A549 treated with AZD9567 at 1 μM for 4 hours (cell line): ENCODE measurements around the gene MAG. TPM values are rescaled to one million over a fixed set of nuclear protein-coding genes. Genes with fewer than 3 reads are reported as not detected.

ENCODE experiments used
- total RNA-seq: library from RNA; stranded (reverse); fragments of 200-300 nt; extraction: Qiagen RNA extraction; gene quantifications from 5 replicates; pipeline ENCODE4 v1.2.3, GENCODE V29; 2022; ENCODE audit not compliant: insufficient read depth

MAG gene, protein sequence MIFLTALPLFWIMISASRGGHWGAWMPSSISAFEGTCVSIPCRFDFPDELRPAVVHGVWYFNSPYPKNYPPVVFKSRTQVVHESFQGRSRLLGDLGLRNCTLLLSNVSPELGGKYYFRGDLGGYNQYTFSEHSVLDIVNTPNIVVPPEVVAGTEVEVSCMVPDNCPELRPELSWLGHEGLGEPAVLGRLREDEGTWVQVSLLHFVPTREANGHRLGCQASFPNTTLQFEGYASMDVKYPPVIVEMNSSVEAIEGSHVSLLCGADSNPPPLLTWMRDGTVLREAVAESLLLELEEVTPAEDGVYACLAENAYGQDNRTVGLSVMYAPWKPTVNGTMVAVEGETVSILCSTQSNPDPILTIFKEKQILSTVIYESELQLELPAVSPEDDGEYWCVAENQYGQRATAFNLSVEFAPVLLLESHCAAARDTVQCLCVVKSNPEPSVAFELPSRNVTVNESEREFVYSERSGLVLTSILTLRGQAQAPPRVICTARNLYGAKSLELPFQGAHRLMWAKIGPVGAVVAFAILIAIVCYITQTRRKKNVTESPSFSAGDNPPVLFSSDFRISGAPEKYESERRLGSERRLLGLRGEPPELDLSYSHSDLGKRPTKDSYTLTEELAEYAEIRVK
- total RNA-seq, result 0.09 to 0.13 TPM in 2 of 5 replicates, not detected in the others

DNA sequence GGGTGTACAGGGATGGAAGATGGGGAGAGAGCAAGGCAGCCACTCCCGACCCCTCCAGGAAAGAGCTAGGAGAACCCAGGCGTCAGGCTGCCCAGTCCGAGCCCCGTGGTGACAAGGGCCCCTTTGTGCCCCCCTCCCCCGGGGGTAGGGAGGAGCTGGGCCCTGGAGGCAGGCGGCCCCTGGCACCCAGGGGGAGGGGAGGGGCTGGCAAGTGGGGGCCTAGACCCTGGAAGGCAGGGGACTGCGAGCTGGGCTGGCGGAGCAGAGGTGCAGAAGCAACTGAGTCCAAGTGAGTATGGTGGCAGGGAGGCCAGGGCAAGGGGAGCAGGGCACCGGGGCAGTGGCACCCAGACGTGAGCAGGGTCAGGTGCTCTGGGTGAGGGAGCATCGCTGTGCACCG, at the start of gene MAG:
TSS of gene MAG (plus strand) at position 246 of the 400 bp plus-strand sequence. CDS start 3,248 bp downstream, outside the sequence.

DNA sequence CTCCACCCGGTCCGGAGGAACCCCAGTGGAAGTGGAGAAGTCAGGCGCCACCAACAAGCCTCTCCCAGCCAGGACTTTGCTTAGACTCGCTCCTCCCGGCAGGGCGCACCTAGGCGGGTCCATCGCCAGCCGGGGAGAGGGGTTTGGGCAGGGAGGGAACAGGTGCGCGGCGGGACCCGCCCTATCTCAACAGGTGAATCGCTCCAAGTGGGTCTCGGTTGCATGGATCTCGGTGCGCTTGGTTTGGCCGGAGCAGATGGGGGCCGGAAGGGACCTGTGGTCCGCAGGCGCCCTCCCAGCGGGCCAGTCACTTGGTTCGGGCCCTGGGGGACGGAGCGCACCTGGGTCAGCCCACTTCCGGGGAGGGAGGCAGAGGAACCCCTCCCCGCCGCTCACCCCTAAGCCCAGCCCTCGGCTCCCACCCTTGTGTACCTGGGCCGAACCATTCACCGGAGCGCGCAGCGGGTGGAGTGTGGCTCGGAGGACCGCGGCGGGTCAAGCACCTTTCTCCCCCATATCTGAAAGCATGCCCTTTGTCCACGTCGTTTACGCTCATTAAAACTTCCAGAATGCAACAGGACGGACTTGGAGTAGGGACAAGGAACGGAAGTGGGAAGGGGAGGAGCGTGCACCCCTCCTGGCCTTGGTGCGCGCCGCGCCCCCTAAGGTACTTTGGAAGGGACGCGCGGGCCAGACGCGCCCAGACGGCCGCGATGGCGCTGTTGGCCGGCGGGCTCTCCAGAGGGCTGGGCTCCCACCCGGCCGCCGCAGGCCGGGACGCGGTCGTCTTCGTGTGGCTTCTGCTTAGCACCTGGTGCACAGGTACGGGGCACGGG, 43.4 kb upstream of the MAG start, which contains the start of gene LSR:
TSS of gene LSR (plus strand) at position 693 of the 836 bp plus-strand sequence. CDS start at position 714, 21 bp downstream.

DNA sequence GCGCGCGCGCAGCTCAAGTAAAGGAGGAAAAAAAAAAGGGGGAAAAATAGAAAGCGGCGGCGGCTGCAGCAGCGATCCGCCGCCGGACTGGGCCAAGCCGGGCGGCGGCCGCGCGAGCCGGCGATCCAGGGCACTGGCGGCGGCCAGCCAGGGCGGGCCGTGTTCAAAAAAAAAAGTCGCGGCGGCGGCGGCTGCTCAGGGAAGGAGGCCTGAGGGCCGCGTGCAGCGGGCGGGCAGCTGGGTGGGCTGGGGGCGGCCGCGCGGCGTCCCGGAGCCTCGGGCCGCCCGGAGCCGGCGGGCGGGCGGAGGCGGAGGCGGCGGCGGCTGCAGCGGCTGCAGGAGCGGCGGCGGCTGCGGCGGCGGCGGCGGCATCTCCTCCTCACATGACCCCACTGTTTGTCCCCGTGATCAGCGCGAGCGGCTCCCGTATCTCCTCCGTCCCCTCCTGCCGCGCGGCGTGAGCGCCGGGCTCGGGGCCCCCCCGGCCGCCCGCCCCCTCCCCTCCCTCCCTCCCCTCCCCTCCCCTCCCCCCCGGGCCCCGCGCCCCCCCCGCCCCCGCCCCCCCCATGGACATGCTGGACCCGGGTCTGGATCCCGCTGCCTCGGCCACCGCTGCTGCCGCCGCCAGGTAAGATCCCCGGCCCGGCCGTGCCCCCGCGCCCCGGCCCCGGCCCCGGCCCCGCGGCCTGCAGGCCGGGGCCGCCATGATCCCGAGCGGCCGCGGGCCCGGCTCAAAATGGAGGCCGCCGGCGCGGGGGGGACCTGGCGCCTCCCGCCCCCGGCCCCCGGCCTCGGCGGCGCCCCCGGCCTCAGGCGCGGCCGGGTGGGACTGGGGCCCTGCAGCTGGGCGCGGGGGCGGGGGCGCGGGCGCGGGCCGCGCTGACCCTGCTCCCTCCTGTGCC, 23.2 kb upstream of the MAG start, which contains the start of gene USF2:
TSS of gene USF2 (plus strand) at position 427 of the 902 bp plus-strand sequence. CDS start at position 567, 140 bp downstream.

DNA sequence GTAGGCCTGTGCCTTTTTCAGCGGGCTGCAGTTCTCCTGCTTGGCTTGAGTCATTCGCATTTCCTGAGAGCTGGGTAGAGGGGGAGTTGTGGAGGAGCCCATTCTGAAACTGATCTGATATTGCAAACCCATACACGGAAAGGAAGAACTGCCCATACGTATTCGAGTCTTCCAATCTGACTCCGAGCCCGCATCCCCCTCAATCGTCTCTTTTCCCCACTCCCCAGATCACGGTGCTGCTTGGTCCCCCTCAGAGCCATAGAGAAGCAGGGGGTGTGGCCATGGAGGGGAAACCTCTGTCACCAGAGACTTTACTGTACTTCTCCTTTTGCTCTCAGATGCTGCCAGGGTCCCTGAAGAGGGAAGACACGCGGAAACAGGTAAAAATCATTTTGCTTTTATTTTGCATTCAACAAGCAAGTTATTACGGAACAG, 36.9 kb downstream of the MAG start, which contains the start of gene CD22:
TSS of gene CD22 (plus strand) at position 337 of the 435 bp plus-strand sequence. CDS start 2,854 bp downstream, outside the sequence.

DNA sequence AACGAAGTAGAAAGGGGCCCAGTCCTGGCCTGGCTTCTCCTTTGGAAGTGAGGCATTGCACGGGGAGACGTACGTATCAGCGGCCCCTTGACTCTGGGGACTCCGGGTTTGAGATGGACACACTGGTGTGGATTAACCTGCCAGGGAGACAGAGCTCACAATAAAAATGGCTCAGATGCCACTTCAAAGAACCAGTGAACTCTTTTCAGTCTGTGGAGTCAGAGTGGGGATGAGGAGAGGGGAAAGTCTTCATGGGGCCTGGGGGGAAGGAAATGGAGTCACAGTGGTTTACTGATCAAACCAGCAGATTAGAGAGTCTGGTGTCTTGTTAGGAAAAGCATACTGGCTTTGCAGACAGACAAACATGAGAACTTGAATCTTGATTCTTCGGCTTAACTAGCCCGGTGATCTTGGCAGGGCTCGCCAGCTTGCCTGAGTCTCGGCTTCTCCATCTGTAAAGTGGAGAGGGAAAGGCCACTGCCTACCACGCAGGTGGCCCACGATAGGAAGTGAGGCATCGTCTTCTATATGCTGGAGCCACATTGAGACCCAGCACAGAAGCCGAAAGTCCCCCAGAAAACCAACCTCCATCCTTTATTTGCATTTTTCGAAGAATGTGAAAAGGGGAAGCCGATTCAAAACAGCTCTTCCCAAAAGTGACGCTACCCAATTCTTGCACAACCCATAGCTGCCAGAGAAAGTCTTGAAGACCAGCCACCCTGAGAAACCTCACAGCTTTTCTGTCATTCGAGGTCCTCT, 55.4 kb downstream of the MAG start, which contains the start of gene FFAR1:
TSS of gene FFAR1 (plus strand) at position 732 of the 759 bp plus-strand sequence. CDS start 3,650 bp downstream, outside the sequence.

DNA sequence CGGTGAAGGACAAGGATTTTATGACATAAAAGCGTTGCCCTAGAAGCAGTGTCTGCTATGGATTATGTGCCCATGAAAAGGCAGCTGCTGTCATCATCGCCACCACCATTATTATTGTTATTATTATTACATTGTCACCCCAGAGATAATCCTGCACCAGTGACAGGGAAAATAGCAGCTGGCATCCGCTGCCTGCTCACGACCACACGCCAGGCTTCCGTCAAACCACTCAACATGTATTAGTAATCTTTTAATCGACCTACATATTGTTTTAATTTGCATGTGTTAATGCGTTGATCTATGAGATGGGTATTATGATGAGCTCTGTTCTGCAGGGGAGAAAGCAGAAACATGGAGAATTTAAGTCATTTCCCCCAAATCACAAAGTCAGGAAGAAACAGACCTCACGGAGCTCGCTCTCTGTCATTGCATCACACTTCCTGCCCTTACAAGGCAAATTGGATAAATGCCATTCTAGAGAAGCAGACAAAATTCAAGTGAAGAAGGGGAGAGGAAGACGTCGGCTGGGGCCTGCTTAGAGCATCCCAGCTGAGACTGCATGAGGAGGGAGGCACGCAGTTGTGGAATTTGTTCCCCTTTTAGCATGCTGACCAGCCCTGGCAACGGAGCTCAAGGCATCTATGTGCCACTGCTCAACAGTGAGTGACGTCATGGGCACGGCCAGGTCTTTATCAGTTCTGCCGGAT, 66.1 kb downstream of the MAG start, which contains the start of gene FFAR3:
TSS of gene FFAR3 (plus strand) at position 594 of the 707 bp plus-strand sequence. CDS start 431 bp downstream, outside the sequence.

Other genes with a start within 250 kb of the MAG start
- gene FXYD3, start 176.3 kb upstream of the MAG start, total RNA-seq, result 0.17 to 0.50 TPM (median 0.35 TPM) in 4 of 5 replicates, not detected in the other
- gene LGI4, start 157.1 kb upstream of the MAG start, total RNA-seq, result 0.07 to 0.32 TPM (median 0.22 TPM) in 4 of 5 replicates, not detected in the other
- 0.21 to 0.88 TPM (median 0.29 TPM) in 4 of 5 replicates, not detected in the other for gene FXYD1, start 153.3 kb upstream of the MAG start, total RNA-seq
- gene FXYD7, start 148.9 kb upstream of the MAG start, total RNA-seq, result 0.21 to 0.29 TPM (median 0.23 TPM) in 4 of 5 replicates, not detected in the other
- gene FXYD5, start 137.4 kb upstream of the MAG start, total RNA-seq, result 172 to 212 TPM (median 198 TPM) in 5 replicates
- not detected in 5 replicates for gene FAM187B, start 63.4 kb upstream of the MAG start, total RNA-seq
- gene LSR, start 43.2 kb upstream of the MAG start, total RNA-seq, result 5.7 to 11.3 TPM (median 9.0 TPM) in 5 replicates
- gene USF2, start 23.2 kb upstream of the MAG start, total RNA-seq, result 127 to 152 TPM (median 146 TPM) in 5 replicates
- 0.06 to 0.27 TPM (median 0.12 TPM) in 4 of 5 replicates, not detected in the other for gene HAMP, start 9.6 kb upstream of the MAG start, total RNA-seq
- gene CD22, start 37.0 kb downstream of the MAG start, total RNA-seq, result 0.65 to 1.4 TPM (median 0.98 TPM) in 4 of 5 replicates, not detected in the other
- gene FFAR1, start 55.7 kb downstream of the MAG start, total RNA-seq, result 0.05 TPM in 1 of 5 replicates, not detected in the others
- 0.07 TPM in 1 of 5 replicates, not detected in the others for gene FFAR3, start 66.3 kb downstream of the MAG start, total RNA-seq
- not detected in 5 replicates for gene GPR42, start 78.9 kb downstream of the MAG start, total RNA-seq
- 0.14 TPM in 1 of 5 replicates, not detected in the others for gene FFAR2, start 156.1 kb downstream of the MAG start, total RNA-seq
- gene KRTDAP, start 198.3 kb downstream of the MAG start, total RNA-seq, result not detected in 5 replicates
- gene DMKN, start 221.5 kb downstream of the MAG start, total RNA-seq, result 32.2 to 38.6 TPM (median 34.4 TPM) in 5 replicates
- 1.9 to 3.2 TPM (median 2.6 TPM) in 5 replicates for gene SBSN, start 236.2 kb downstream of the MAG start, total RNA-seq
- 0.10 to 0.15 TPM in 2 of 5 replicates, not detected in the others for gene GAPDHS, start 241.3 kb downstream of the MAG start, total RNA-seq